GM18951 (cell line): ENCODE measurements around the gene SLC39A6.
A peak's percentile ranks its signal among the peaks of the same experiment; 100 is the strongest.
"Not testable (repeated sequence)": the region's sequence is repeated elsewhere in the genome, so short reads cannot be mapped to it uniquely, and the experiment has no call there.

Experiments used
- POLR2A ChIP-seq: IDR thresholded peaks from 4 replicates; pipeline ENCODE4 v1.6.1; 2011; ENCODE audit warnings: mild to moderate bottlenecking; ENCODE audit not compliant: insufficient read length, insufficient read depth; ENCODE audit errors: extremely low read depth
- in situ Hi-C: fragments of 300-500 bp; cut with MboI; formaldehyde crosslinking; loops from one replicate; pipeline ENCODE4 v1.12.0; 2022; ENCODE audit warnings: low sequenced_read_pairs, mixed read lengths, inconsistent platforms; ENCODE audit not compliant: unreplicated experiment

SLC39A6 gene

GRCh38 chr18:36130039-36130831 lies 1.1 kb upstream of the SLC39A6 start:
- no peak for TF ChIP-seq POLR2A
- in situ Hi-C loops, result no loop called here

DNA sequence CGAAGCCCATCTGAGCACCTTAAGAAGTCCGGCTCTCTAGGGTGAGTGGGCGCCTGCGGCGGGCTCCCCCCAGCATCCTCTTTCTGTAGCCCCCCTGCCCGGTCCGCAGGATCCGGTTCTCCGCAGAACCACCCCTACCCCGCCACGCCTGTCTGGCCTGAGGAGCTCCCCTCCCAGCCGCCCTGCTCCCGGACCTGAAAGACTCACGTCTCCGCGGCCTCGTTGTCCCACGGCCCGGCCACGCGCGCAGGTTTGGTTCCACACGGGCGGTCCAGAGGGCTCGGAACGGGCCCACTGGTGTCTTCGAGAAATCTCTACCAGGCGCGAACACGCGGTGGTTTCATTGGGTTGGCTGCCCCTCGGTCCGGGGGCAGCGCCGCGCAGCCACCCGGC lies 237 bp downstream of the SLC39A6 start:
- TF ChIP-seq POLR2A, result peak; percentile 67
- in situ Hi-C loops, result no loop called here

- in situ Hi-C loops, result no loop called here
- no peak for TF ChIP-seq POLR2A
Measured at GRCh38 chr18:36128530-36128870, 640 bp downstream of the SLC39A6 start.

GRCh38 chr18:36127836-36128529 lies 1.2 kb downstream of the SLC39A6 start:
- in situ Hi-C loops, result no loop called here
- no peak for TF ChIP-seq POLR2A

- TF ChIP-seq POLR2A, result no peak
- in situ Hi-C loops, result no loop called here
Measured at GRCh38 chr18:36126668-36127067, 2.5 kb downstream of the SLC39A6 start.

DNA sequence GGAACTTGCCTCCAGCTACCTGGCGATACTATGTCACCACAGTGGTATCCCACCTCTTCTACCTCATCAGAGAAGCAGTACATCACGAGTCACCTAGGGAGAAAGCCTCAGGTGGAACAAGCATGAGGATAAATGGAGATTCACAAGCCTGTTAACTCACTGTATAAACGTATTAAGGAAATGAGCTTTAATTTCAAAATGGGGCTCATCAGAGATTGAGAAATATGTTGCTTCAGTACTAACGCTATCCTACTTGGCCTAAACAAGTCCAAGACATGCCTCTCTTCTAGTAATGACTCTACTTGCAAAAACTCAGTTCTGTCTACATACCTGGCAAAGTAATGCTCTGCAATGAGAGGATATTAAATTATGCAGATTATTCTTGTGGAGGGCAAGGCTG lies 4.3 kb downstream of the SLC39A6 start:
- no peak for TF ChIP-seq POLR2A
- in situ Hi-C loops, result no loop called here

DNA sequence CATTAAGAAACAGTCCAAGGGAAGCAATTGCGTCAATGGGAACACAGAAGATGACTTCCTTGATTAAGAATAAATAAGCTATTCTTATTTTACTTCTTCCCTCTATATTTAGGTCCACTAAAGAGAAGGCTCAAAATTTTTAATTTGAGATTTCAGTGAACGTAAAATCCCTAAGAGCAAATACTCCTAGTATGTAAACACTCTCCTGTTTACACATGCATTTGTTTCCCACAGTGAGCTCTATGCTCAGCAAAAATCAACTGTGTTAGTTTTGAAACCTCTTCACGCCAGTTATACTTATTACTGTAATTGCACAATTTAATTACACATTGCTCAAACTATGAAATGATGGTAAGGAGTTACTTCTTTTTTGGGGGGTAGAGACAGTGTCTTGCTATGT lies 8.8 kb downstream of the SLC39A6 start:
- in situ Hi-C loops, result no loop called here
- TF ChIP-seq POLR2A, result no peak

GRCh38 chr18:36116771-36117170 lies 12.4 kb downstream of the SLC39A6 start:
- in situ Hi-C loops, result not testable (repeated sequence)

DNA sequence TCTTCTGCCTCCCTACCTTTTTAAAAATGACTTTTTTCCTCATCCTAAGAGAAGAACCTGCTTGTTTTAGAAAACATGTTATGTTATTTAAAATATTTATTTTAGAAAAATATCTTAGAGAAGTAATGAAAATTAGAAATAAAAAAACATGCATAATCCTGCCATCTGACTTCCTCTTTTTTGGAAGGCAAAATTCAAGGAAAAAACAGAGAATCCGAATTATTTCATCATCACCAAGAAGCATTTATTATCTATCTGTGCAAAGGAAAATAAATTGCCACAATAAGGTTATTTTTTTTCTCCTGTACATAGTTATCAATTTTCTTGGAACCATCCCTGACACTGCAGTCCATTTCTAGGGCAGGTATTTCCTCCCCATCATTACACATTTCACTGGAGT lies 14.4 kb downstream of the SLC39A6 start:
- no peak for TF ChIP-seq POLR2A
- in situ Hi-C loops, result no loop called here

- in situ Hi-C loops, result no loop called here
Measured at GRCh38 chr18:36114251-36114650, 14.9 kb downstream of the SLC39A6 start.

DNA sequence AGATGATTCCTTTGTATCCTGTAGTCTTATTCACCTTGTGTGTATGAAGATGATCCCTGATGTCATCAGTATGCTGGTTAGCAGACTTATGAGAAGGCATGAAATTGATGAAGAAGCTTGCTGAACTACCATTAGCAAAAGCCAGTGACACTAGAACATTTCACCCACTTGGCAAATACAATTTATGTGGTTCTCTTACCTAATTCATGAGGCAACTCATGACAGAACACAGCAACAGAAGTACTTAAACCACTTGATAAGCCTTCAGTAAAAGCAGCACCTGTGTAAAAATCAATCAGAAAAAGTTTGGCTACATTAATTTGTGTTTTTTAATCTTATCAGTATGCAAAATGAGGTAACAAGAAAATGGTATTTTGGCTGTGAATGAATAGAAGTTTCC lies 16.8 kb downstream of the SLC39A6 start:
- no peak for TF ChIP-seq POLR2A
- in situ Hi-C loops, result no loop called here

More at GRCh38 chr18:36114251-36114650, 14.9 kb downstream of the SLC39A6 start:
- TF ChIP-seq POLR2A, result no peak

DNA sequence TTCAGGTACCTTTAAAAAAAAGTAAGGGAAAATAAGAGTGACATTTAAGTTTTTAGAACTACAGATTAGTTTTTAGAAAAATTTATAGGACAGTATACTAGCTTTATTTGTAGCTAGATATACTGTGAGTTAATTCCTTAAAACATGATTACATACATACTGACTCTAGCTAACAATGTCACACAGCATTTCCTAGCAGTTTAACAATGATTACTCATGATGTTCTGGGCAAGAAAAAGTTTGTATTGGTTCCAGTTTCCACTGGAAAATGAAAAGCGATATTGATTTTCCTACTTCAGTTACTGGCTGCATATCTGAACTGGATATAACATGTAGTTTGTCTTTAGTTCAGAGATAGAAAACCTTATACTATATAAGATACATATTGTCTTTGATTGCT lies 19.4 kb downstream of the SLC39A6 start:
- in situ Hi-C loops, result no loop called here
- TF ChIP-seq POLR2A, result no peak

DNA sequence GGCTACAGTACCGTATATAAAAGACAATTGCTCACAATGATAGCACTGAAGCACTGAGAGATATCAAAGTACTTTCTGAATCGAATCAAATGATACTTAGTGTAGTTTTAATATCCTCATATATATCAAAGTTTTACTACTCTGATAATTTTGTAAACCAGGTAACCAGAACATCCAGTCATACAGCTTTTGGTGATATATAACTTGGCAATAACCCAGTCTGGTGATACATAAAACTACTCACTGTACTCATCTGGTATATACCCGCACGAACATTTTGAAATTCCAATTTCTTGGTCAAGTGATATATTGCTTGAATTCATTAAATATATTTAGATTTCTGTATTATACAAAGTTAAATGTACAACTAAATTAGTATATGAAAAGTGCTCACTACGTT lies 20.5 kb downstream of the SLC39A6 start:
- no peak for TF ChIP-seq POLR2A
- in situ Hi-C loops, result no loop called here

DNA sequence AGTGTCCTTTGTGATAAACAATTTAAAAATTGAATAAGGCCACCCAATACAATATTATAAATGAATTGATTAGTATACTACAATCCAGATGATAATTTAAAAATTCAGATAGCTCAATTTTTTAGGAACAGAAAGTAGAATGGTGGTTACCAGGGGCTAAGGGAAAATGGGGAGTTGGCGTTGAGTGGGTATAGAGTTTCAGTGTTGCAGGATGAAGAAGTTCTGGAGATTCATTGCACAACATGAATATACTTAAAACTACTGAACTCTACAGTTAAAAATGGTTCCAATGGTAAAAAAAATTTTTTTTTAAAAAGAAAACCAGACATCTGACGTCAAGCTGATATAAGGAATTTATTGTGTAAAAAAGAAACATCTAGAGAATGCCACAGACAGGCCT lies 20.9 kb downstream of the SLC39A6 start:
- in situ Hi-C loops, result no loop called here
- no peak for TF ChIP-seq POLR2A
